GM19023 (cell line): ENCODE results near the gene FOXN3.
A peak's percentile ranks its signal among the peaks of the same experiment; 100 is the strongest.
"Not testable (repeated sequence)": the region's sequence is repeated elsewhere in the genome, so short reads cannot be mapped to it uniquely, and the experiment has no call there.

Experiments
- ATAC-seq: cut with Tn5 transposase; IDR thresholded peaks from one replicate; pipeline ENCODE4 v1.9.1; 2021; ENCODE audit warnings: mild to moderate bottlenecking, moderate library complexity; ENCODE audit not compliant: unreplicated experiment

FOXN3 gene

DNA sequence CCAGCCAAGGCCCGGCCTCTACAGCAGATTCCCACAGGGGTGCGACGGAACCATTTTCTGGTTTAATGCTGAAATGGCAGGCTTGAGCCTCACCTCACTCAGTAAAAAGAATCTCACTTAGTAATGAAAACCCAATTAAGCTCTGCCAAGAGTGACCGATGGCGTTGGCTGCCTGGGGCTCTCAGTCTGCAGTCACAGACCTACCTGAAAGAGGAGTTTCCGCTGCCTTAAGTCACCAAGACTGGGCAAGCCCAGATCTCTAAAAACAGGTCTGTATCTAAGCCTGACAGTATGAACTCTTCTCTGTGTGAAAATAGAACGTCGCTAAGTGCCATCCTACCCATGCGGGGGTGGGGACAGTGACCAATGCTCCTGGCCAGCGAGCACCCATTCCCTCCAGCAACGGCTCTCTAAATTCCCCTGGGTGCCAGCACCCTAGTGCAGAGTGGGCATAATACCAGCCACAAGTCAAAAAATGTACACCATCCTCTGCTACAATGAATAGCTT lies 107.3 kb downstream of the FOXN3 start:
- no peak for ATAC-seq

DNA sequence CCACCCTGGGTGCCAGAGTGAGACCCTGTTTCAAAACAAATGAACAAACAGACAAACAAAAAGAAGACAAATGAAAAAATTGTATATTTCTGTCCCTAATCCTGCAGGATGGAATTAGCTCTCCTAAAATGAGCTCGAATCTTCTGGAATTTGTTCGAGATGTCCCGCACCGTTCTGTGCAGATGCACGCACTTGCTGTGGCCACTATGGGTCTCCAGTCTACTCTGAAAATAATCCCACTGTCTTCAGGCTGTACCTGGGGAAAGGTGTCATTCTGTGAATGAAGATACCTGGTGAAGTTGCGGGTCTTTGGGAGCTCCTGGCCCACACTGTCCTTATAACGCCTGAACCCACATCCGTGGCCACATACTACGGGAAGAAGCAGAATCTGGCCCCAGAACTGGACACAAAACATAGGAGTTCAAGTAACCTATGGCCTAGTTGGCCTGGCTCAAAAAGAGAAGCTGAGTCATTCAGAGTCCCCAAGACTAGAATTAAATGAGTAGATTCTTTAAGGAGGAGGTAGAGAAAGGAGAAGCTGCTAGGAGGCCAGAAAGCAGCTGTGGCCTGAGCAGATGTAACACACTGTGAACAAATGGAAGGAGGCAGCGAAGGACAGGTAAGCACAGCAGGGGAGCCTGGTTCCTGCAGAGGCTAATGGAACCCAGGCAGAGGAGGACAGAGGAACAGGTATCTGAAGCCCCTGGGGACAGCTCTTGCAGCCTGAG lies 108.6 kb downstream of the FOXN3 start:
- peak; percentile 35 for ATAC-seq

DNA sequence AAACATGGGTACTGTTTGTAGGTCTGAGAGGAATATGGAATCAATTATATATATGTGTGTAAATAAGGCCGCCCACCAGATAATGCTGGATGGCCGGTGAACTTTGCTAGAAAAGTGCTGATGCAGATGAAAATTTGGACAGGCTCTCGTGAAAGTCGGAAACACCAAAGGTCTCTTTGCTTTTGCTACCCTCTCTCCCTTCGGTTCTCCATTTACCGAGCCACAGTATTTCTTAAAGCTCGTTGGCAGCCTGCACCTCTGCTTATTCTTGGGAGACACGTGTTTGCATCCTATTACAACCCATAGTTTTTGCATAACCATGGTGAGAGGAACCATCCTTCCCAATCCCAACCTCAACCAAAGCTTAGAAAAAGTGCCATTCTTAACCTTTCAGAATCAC lies 109.6 kb downstream of the FOXN3 start:
- no peak for ATAC-seq

DNA sequence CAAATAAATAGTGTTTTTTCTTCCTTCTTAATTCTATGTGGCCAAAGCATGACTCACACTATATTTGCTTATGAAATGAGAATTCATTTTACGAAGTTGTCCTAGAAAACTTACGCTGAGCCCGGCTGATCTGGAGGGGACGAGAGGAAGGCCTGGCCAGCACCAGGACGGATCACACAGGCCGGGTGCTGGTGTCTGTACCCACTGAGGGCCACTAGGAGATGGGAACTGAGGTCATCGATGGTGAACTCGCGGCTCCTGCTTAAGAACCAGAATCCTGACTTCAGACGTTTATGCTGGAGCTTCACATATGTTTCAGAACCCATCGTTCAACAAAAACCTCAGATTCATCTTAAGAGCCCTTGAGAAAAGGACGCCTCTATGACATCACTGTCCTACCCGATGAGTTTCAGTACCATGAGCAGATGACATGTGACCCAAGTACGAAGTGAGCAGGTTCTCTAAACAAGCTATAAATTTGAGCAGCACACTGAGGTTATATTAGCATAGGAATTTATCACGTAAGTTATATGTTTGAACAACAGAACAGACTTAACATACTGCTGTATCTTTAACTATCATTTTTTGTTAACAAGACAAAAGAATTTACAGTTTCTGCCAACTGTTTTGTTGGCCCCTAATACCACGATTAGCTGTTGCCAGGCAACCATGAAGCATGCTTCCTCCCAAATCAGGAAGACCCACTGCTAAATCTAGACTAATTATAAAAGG lies 111.9 kb downstream of the FOXN3 start:
- ATAC-seq, result peak; percentile 46

DNA sequence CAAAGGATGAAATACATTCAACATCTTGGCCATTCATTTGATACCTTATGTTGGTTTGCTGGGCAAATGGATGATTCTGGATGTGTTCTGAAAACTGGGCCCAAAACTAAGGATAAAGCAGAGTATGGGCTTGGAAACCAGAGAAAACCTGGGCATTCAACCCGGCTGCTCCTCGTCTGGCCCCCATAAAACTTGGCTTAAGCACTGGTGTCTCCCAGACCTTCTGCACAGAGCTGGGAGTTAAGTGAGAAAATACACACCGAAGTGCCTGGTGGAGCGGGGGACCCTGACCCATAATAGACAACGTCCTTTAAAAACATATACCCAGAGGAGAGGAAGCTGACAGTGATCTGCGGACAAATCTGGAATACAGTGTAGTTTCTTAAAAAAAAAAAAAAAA lies 112.5 kb downstream of the FOXN3 start:
- no peak for ATAC-seq

DNA sequence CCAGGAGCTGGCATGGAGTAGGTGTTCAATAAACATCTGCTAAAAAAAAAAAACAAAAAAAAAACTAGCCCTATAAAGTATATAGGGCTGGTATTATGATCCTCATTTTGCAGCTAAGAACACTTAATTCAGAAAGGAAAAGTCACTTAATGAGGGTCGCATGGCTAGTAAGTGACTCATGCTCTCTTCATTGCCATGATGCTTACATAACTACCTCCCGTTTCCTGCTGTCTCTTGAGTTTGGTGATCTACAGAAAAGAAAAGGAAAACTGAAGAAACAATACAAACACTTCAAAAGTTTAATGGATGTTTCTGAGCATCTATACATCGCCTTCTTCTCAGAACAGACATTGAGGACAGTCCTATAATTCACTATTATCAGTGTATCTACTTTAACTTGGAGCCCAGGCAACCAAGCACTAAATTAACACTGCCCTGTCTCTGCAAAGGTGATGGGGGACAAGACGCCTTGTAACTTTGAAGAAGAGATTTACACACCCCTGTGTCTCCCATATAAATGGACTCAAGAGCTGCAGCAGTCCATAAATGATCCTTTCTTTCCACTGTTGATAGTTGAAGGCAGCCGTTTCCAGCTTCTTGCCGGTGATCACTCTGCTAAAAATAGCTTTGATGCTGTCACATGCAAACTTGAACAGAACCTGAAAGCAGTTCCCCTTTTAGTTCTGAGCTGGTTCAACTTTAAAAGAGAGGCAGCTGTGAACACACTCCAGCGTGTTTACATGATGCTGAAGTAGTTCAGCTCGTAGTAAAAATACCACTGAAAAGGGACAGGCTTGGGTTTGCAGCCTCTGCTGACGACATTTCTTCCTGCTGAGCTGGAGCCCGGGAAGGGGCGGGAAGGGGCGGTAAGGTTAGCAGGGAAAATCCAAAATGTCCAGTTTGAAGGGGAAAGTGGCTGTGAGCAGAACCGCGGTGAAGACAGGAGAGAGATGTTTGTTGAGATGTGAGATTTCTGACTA lies 113.3 kb downstream of the FOXN3 start:
- ATAC-seq, result peak; percentile 61

DNA sequence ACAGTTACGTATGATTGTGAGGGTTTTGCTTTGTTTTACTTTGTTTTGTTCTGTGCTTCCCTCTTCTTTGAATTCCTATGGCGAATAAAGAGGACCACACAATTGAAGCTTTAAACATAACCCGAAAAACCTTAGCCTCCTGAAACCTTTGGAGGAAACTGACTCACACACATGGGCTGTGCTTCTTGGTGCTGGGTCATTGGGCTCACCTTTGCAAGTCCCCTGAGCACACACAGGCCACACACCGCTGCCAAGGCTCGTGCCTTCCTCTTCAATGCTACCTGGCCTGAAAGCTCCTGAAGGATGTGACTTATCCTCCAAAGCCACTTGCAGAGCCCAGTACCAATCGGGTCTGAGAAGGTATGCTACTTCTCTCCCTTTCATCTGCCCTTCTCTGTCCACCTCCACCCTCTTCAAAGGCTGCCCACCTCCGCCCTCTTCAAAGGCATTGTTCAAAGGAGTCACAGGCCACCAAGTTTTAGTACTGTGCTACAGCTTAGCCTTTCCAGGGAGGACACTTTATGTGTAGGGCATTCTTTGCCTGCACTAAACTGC lies 114.6 kb downstream of the FOXN3 start:
- ATAC-seq, result no peak

DNA sequence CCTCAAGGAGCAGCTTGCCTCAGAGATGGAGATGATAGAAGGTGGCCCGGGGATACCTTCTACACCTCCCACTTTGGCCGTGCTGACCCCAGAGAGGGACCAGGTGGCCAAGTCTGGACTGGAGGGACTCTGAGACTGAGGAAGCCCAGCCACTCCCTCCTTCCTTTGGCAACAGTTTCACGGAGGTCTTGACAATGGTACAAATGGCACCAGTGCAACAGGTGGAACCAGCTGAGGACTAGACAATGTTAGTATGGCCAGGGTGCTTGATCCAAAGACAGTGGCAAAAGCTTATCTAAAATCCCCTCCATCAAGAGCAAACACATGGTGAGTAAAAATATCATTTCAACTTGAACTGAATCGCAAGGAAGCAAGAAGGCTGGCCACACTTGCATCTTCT lies 117.4 kb downstream of the FOXN3 start:
- ATAC-seq, result no peak

DNA sequence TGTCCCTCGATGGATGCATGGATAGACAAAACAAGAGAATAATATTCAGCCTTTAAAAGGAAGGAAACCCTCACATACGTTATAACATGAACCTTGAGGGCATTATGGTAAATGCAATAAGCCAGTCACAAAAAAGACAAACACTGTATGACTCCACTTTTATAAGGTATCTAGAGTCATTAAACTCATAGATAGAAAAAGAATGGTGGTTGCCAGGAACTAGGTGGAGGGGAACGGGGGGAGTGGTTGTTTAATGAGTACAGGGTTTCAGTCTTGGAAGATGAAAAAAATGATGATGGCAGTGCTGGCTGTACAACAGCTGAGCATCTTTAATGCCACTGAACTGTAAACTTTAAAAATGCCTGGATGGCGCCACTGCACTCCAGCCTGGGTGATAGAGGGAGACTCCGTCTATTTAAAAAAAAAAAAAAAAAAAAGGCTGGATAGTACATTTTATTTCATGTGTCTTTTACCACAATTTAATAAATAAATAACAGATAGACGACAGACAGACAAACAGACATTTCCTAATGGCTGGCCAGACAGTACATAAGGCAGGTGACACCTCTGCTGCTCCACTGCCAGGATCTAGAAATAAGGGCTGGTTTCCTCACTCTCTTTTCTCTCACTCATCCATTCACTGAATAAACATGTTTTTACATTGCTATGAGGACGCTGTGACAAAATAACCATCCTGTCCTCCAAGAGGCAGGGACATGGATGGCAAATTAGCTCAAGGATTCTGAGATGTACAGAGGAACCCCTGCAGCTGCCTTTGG lies 118.8 kb downstream of the FOXN3 start:
- no peak for ATAC-seq

DNA sequence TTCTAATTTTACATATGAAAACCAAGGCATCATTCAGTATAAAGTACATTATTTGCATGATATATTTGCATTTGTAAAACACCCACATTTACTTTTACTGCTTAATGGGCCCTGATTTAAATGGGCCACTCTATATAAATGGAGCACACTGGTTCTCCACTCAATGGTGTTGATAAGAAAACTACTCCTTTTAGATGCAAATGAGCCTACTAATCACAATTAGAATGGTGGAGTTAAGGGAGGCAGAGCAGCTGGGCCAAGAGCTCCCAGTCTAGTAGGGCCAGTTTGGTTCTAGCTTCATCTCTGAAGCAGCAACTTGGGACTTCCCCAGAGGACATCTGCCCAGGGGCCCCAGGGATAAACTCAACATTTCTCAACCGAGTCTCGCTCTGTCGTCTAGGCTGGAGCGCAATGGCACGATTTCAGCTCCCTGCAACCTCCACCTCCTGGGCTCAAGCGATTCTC lies 120.7 kb downstream of the FOXN3 start:
- no peak for ATAC-seq

DNA sequence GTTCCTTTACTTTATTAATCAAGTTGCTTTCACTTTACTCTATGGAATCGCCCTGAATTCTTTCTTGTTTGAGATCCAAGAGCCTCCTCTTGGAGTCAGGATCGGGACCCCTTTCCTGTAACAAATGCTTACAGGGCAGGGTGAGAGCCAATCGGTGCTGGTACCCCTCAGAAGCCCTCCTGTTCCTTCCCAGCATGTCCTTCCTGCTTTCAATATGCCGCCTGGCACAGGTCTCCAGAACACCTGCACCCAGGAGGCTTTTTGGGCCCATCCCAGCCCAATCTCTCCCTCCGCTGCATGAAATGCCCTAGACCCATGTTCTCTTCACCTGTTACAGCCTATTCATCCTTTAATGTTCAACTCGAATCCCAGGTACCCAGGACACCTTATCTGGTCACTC lies 122.2 kb downstream of the FOXN3 start:
- ATAC-seq, result no peak

DNA sequence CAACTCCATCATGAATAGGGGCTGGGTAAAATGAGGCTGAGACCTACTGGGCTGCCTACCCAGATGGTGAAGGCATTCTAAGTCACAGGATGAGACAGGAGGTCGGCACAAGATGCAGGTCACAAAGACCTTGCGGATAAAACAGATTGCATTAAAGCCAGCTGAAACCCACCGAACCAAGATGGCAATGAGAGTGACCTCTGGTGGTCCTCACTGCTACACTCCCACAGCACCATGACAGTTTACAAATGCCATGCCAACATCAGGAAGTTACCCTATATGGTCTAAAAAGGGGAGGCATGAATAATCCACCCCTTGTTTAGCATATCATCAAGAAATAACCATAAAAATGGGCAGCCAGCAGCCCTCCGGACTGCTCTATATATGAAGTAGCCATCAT lies 122.6 kb downstream of the FOXN3 start:
- not testable (repeated sequence) for ATAC-seq

DNA sequence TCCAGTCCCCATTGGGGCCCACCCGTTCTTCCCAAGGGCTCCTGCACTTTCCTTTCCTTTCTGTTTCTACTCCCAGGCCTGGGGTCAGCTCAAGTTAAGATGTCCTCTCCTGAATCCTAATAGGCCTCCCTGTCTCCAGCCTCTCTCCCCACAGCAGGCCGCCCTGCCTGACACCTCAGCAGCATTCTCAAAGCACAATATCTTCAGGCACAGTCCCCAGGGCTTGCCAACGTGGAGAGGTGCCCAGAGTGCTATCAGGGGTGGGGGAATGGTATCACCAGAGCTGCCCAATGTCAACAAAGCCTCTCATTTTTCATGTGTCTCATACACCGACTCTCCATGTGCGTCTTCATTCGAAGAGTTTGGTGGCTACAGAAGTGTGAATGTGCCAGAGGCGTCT lies 123.0 kb downstream of the FOXN3 start:
- no peak for ATAC-seq

DNA sequence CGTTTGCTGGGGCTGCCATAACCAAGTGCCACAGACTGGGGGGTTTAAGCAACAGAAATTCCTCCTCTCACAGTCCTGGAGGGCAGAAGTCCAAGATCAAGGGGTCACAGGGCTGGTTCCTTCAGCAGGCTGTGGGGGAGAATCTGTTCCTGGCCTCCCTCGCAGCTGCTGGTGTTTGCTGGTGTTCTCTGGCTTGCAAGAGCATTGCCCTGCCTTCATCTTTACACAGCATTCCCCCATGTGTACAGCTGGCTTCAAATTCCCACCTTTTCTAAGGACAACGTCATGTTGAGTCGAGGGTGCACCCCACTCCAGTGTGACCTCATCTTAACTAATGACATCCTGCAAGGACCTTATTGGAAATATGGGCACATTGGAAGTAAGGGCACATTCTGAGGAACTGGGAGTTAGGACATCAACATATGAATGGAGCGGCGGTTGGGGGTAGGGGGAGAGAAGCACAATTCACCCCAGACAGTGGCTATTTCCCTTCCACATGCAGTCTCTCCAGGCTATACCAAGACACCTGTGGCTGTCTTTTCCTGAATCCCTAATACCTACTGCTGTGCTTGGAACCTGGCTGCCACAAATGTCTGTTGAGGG lies 123.6 kb downstream of the FOXN3 start:
- ATAC-seq, result no peak

DNA sequence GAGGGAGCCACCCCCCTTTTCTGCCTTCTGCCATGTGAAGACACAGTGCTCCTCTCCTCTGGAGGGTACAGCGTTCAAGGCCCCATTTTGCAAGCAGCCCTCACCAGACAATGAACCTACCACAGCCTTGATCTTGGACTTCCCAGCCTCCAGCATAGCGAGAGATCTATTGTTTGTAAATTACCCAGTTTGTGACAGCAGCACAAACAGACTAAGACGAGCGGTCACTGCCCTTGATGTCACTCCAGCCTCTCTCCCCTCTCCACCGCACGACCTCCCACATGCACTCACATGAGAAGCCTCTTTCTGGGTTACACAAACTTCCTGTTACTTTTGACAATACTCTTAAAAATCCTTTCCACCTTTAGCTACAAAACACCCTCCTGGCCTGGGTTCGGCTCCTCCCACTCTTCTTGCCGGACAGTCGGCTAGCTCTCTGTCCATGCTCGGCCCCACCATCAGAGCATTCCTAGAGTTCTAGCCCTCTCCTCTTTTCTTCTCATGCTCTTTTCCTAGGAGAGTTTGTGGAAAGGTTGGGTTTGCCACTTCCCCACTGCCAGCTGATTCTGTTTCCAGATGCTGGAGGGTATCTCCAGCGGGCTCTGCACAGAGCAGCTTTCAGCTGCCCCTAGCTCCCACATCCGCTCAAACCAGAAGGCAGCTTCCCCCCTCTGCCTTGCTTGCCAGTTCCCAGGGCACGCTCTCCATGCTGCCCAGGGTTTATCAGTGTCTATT lies 124.3 kb downstream of the FOXN3 start:
- no peak for ATAC-seq

DNA sequence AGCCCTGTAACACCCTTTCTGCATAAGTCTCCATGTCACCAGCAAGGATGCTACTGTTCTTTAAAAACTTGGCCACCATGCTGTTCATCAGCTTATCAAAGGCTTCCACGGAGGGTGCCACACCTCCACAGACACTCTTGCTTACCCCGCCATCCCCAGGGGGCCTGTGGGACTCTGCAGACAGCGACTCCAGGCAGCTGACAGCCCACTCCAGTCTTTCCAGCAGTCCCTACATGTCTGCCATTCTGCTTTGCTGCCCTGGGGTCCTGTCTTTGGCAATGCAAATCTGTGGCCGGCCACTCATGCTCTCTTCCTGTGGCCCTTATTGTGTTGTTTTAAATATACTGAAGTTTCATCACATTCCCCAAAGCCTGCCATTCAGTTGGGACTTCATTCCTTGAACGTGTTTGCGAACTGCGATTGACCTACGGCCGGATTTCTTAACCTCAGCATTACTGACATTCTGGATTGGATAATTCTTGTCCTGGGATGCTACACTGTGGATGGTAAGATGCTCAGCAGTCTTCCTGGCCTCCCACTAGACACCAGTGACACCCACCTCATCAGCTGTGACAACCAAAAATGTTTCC lies 125.6 kb downstream of the FOXN3 start:
- ATAC-seq, result no peak

DNA sequence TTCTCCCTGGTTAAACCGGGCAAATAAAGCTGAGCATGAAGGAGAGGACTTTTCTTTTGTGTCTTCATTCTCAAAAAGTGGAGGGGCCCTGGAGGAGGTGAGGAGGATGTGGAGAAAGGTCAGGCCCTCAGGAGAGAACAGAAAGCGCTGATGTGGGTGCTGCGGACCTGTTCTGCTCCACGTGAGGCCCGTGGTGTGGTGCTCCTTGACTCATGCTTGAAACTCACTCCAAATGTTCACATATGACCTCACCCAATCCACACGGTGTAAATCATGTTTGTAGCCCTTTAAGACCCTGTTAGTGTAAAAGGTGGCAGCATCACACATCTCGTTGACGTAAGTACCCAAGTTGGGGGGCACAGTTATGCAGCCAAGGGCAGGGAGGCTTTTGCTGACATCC lies 126.2 kb downstream of the FOXN3 start:
- ATAC-seq, result no peak

DNA sequence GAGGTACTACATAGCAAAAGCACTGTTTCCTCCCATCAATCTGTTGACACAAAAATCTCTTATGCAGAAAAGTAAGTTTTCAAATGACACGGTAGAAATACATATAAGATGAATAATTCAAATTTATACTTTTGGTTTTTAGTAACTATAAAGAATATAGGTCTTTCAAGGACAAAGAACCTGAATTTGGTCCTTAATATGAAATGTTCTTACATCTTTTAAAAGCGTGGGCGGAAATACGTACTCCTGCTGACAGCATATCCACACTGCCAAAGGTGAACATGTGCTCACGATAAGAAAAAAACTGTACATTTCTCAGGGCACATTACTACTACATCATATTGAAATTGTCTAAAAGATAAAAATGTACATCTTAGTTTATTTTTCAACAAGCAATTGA lies 127.6 kb downstream of the FOXN3 start:
- ATAC-seq, result no peak

DNA sequence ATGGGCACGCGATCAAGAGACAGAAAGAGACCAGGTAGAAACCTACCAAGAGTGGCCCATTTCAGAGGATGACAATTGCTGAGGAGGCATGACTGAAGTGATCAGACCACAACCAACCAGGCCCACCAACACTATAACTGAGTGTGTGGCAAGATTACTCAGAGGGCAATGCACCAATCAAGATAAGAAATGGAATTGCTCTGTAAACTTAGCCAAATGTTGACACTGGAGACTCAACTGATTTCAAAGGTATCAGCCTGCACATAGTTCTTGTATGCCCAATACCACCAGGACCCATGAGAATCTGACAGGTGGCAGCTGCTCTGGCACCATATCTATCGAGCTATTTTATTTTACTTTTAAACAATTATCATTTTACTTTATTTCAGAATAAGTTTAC lies 128.9 kb downstream of the FOXN3 start:
- no peak for ATAC-seq
